HepG2 (cell line): ENCODE measurements around the gene COBL. TPM values are rescaled to one million over a fixed set of nuclear protein-coding genes. Genes with fewer than 3 reads are reported as not detected.

ENCODE experiments used
- ADNP ChIP-seq: sonication (generic); formaldehyde crosslinking; IDR thresholded peaks from 2 replicates; pipeline ENCODE4 v1.4.0; 2020; ENCODE audit warnings: missing genetic modification reagents
- ZNF343 ChIP-seq: sonication (generic); formaldehyde crosslinking; IDR thresholded peaks from 2 replicates; pipeline ENCODE4 v1.4.0; 2020; ENCODE audit warnings: mild to moderate bottlenecking, missing genetic modification reagents
- ZNF672 ChIP-seq: sonication (generic); formaldehyde crosslinking; IDR thresholded peaks from 2 replicates; pipeline ENCODE4 v1.8.1; 2022; ENCODE audit warnings: missing genetic modification reagents
- polyA plus RNA-seq, 8 experiments: library from polyadenylated mRNA; depleted of rRNA in 3 of 8; stranded (reverse) in 7 of 8; unstranded in 1 of 8; fragments of >200 nt; fragmentation: Illumina TruSeq in 4 of 8; extraction: Trizol in 4 of 8; gene quantifications; 2 replicates each; pipeline versions ENCODE4 v1.2.1 to v1.2.3, GENCODE V29; 2011 to 2016; ENCODE audit warnings: low read depth in 4 of 8, missing spikeins in 1 of 8, mixed read lengths in 1 of 8; ENCODE audit not compliant: insufficient read depth in 1 of 8
- total RNA-seq, 5 experiments: library from RNA; depleted of rRNA; stranded (reverse); fragments of >200 nt; fragmentation: Illumina TruSeq; extraction: Trizol; gene quantifications; 2 replicates each; pipeline ENCODE4 v1.2.3, GENCODE V29; 2016; ENCODE audit warnings: low read depth in 1 of 5
- TF ChIP-seq, protein P1 (sequence below): sonication (generic); formaldehyde crosslinking; IDR thresholded peaks from 2 replicates; pipeline ENCODE4 v1.8.1; 2022; ENCODE audit warnings: mild to moderate bottlenecking, missing genetic modification reagents
- TF ChIP-seq, protein P2 (sequence below): sonication (generic); formaldehyde crosslinking; IDR thresholded peaks from 2 replicates; pipeline ENCODE4 v1.5.0; 2020; ENCODE audit warnings: mild to moderate bottlenecking, low read depth, missing genetic modification reagents, borderline replicate concordance
- TF ChIP-seq, protein P3 (sequence below): sonication (generic); formaldehyde crosslinking; IDR thresholded peaks from 2 replicates; pipeline ENCODE4 v1.4.0; 2020; ENCODE audit warnings: missing genetic modification reagents, borderline replicate concordance
- TF ChIP-seq, protein P4 (sequence below): sonication (generic); formaldehyde crosslinking; IDR thresholded peaks from 2 replicates; pipeline ENCODE4 v1.4.0; 2020; ENCODE audit warnings: mild to moderate bottlenecking, low read depth, missing genetic modification reagents
- TF ChIP-seq, protein P5 (sequence below): sonication (generic); formaldehyde crosslinking; IDR thresholded peaks from one replicate; pipeline ENCODE4 v1.5.1; 2020; ENCODE audit warnings: mild to moderate bottlenecking, missing genetic modification reagents; ENCODE audit errors: not compliant biosample characterization

Gene COBL
- total and polyA plus RNA-seq, 2 of the 13 experiments (the other 11 are each of a cell fraction or from before 2014, with no cell fraction given) = 3.8 to 4.9 TPM

DNA sequence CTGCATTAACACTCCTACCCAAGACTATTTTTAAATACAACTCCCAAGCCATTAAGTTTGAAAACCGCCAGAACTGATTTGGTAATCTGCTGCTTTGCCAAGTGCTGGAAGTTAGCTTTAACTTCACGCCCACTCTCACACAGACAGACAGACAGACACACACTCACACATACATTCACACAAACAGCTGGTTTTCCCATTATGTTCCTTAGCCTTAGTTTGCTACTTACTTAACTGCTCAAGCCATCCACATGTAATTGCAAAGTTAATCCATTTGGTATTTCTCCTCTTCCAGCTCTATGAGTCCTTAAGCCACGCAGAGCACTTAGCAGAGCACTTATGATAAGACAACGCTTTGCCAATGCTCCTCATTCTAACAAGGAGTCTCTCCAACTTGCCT, 8.3 kb downstream of the COBL start (continued):
- TF ChIP-seq, protein P1, sequence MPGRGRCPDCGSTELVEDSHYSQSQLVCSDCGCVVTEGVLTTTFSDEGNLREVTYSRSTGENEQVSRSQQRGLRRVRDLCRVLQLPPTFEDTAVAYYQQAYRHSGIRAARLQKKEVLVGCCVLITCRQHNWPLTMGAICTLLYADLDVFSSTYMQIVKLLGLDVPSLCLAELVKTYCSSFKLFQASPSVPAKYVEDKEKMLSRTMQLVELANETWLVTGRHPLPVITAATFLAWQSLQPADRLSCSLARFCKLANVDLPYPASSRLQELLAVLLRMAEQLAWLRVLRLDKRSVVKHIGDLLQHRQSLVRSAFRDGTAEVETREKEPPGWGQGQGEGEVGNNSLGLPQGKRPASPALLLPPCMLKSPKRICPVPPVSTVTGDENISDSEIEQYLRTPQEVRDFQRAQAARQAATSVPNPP (CRISPR knock-in tag) = no peak
- TF ChIP-seq, protein P2, sequence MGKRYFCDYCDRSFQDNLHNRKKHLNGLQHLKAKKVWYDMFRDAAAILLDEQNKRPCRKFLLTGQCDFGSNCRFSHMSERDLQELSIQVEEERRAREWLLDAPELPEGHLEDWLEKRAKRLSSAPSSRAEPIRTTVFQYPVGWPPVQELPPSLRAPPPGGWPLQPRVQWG (CRISPR knock-in tag) = no peak
- no peak for TF ChIP-seq ADNP (CRISPR knock-in tag)
- TF ChIP-seq, protein P3, sequence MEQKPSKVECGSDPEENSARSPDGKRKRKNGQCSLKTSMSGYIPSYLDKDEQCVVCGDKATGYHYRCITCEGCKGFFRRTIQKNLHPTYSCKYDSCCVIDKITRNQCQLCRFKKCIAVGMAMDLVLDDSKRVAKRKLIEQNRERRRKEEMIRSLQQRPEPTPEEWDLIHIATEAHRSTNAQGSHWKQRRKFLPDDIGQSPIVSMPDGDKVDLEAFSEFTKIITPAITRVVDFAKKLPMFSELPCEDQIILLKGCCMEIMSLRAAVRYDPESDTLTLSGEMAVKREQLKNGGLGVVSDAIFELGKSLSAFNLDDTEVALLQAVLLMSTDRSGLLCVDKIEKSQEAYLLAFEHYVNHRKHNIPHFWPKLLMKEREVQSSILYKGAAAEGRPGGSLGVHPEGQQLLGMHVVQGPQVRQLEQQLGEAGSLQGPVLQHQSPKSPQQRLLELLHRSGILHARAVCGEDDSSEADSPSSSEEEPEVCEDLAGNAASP (CRISPR knock-in tag) = no peak
- no peak for TF ChIP-seq ZNF343 (CRISPR knock-in tag)
- TF ChIP-seq, protein P4, sequence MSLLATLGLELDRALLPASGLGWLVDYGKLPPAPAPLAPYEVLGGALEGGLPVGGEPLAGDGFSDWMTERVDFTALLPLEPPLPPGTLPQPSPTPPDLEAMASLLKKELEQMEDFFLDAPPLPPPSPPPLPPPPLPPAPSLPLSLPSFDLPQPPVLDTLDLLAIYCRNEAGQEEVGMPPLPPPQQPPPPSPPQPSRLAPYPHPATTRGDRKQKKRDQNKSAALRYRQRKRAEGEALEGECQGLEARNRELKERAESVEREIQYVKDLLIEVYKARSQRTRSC (CRISPR knock-in tag) = no peak
- no peak for TF ChIP-seq ZNF672 (CRISPR knock-in tag)
- TF ChIP-seq, protein P5, sequence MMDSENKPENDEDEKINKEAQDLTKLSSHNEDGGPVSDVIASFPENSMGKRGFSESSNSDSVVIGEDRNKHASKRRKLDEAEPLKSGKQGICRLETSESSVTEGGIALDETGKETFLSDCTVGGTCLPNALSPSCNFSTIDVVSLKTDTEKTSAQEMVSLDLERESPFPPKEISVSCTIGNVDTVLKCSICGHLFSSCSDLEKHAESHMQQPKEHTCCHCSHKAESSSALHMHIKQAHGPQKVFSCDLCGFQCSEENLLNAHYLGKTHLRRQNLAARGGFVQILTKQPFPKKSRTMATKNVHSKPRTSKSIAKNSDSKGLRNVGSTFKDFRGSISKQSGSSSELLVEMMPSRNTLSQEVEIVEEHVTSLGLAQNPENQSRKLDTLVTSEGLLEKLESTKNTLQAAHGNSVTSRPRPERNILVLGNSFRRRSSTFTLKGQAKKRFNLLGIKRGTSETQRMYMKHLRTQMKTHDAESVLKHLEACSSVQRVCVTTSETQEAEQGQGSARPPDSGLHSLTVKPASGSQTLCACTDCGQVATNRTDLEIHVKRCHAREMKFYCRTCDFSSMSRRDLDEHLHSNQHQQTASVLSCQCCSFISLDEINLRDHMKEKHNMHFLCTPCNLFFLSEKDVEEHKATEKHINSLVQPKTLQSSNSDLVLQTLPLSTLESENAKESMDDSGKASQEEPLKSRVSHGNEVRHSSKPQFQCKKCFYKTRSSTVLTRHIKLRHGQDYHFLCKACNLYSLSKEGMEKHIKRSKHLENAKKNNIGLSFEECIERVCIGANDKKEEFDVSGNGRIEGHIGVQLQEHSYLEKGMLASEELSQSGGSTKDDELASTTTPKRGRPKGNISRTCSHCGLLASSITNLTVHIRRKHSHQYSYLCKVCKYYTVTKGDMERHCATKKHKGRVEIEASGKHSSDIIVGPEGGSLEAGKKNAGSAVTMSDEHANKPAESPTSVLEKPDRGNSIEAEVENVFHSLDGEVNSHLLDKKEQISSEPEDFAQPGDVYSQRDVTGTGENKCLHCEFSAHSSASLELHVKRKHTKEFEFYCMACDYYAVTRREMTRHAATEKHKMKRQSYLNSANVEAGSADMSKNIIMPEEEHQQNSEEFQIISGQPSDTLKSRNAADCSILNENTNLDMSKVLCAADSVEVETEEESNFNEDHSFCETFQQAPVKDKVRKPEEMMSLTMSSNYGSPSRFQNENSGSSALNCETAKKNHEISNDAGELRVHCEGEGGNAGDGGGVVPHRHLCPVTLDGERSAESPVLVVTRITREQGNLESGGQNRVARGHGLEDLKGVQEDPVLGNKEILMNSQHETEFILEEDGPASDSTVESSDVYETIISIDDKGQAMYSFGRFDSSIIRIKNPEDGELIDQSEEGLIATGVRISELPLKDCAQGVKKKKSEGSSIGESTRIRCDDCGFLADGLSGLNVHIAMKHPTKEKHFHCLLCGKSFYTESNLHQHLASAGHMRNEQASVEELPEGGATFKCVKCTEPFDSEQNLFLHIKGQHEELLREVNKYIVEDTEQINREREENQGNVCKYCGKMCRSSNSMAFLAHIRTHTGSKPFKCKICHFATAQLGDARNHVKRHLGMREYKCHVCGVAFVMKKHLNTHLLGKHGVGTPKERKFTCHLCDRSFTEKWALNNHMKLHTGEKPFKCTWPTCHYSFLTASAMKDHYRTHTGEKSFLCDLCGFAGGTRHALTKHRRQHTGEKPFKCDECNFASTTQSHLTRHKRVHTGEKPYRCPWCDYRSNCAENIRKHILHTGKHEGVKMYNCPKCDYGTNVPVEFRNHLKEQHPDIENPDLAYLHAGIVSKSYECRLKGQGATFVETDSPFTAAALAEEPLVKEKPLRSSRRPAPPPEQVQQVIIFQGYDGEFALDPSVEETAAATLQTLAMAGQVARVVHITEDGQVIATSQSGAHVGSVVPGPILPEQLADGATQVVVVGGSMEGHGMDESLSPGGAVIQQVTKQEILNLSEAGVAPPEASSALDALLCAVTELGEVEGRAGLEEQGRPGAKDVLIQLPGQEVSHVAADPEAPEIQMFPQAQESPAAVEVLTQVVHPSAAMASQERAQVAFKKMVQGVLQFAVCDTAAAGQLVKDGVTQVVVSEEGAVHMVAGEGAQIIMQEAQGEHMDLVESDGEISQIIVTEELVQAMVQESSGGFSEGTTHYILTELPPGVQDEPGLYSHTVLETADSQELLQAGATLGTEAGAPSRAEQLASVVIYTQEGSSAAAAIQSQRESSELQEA (CRISPR knock-in tag) = no peak
- TF ChIP-seq, all 625 proteins: peak for 0
